Gastroesophageal sphincter (tissue), 4 donors: ENCODE measurements around the gene TAB2. TPM values are rescaled to one million over a fixed set of nuclear protein-coding genes. Genes with fewer than 3 reads are reported as not detected.

Experiments used
- ATAC-seq: fragments of 150-250 bp; one replicate; pipeline ENCODE4 v1.9.1; 2016; ENCODE audit warnings: mild to moderate bottlenecking, moderate library complexity
- H3K27ac ChIP-seq, 4 donors: fragments of 200-600 bp; sonication (generic) in 3 of 4; 1 replicate in 3 of 4; 2 replicates in 1 of 4; pipeline ENCODE4 v1.5.1; 2016 to 2019
- H3K27me3 ChIP-seq: fragments of 200-600 bp; sonication (generic); one replicate; pipeline ENCODE4 v1.5.1; 2019
- H3K36me3 ChIP-seq, 2 donors: fragments of 200-600 bp; sonication (generic); one replicate each; pipeline ENCODE4 v1.5.1; 2019; ENCODE audit warnings: control low read depth in 1 of 2
- H3K4me1 ChIP-seq, 3 donors: fragments of 200-600 bp; sonication (generic); 1 replicate in 2 of 3; 2 replicates in 1 of 3; pipeline ENCODE4 v1.5.1; 2016 to 2019; ENCODE audit warnings: control low read depth in 2 of 3
- H3K4me3 ChIP-seq, 2 donors: fragments of 200-600 bp; sonication (generic); one replicate each; pipeline ENCODE4 v1.5.1; 2019; ENCODE audit warnings: mild to moderate bottlenecking in 1 of 2, moderate library complexity in 1 of 2
- H3K9me3 ChIP-seq, 3 donors: fragments of 200-600 bp; sonication (generic); one replicate each; pipeline ENCODE4 v1.5.1; 2017 to 2019; ENCODE audit warnings: control low read depth in 2 of 3
- CTCF ChIP-seq, 4 experiments: fragments of 200-600 bp in 2 of 4; fragments of 450-650 bp in 2 of 4; sonication (generic) in 1 of 4; IDR thresholded peaks; one replicate each; pipeline ENCODE4 v1.5.1; 2017 to 2019; ENCODE audit warnings: antibody characterized with exemption in 4 of 4, mild to moderate bottlenecking in 2 of 4, moderate library complexity in 2 of 4
- EP300 ChIP-seq: sonication (generic); formaldehyde crosslinking; IDR thresholded peaks from one replicate; pipeline ENCODE4 v1.6.1; 2017; ENCODE audit warnings: antibody characterized with exemption, mild to moderate bottlenecking
- POLR2A ChIP-seq, 2 donors: fragments of 450-650 bp; IDR thresholded peaks; one replicate each; pipeline ENCODE4 v1.6.1; 2017; ENCODE audit warnings: antibody characterized with exemption in 2 of 2, mild to moderate bottlenecking in 2 of 2, moderate library complexity in 1 of 2
- POLR2AphosphoS5 ChIP-seq: sonication (generic); formaldehyde crosslinking; IDR thresholded peaks from one replicate; pipeline ENCODE4 v1.6.1; 2017; ENCODE audit warnings: antibody characterized with exemption
- WGBS, 2 donors: methylation state at CpG; one replicate each; pipeline ENCODE4 v1.1.5; 2018; ENCODE audit warnings: low coverage in 1 of 2; 5-methylcytosine and 5-hydroxymethylcytosine counted together
- total RNA-seq, 4 donors: library from RNA; depleted of rRNA; stranded (reverse); fragments of >200 nt; gene quantifications; one replicate each; pipeline ENCODE4 v1.1.0, GENCODE V29; 2016

The TAB2 gene
- total RNA-seq, 4 donors from 2014 or later = 69.5 to 111 (median 97.0) TPM

DNA sequence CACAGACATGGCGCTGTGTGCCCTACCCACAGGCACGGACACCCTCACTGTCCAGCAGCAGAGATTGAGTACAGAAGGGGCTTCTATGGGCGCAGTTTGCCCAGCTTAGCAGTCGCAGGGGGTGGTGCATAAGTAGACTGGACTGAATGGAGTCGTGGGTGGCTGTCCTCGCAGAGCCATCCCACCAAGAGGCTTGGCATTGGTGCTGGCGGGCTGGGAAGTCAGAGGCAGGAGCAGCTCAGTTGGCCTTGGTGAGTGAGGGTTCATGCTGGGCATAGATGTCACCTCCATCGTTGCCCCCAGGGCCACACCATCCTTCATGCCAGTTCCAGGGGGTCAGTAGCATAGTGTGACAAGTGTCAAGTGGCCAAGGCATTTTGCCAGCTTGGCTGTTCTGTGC lies 107.7 kb downstream of the TAB2 start:
- no CpG with 5 or more reads among the region's 8 CpGs for WGBS, 2 donors
- H3K4me1 ChIP-seq = peaks cover 0 to 13% (median 4%) of the 10 kb centered on the region in 3 donors
- H3K9me3 ChIP-seq = no peaks in the 10 kb centered on the region

GRCh38 chr6:149425754-149426153 lies 108.2 kb downstream of the TAB2 start:
- Histone ChIP-seq H3K9me3 (no peaks in the 10 kb centered on the region), H3K27me3 (no peaks in the 10 kb centered on the region), H3K36me3 (no peaks in the 10 kb centered on the region), H3K4me1 (peaks cover 0 to 13% (median 4%) of the 10 kb centered on the region in 3 donors), H3K4me3 (no peak overlapping the region), H3K27ac (no peak overlapping the region)
- TF ChIP-seq EP300 = no peak
- TF ChIP-seq CTCF (IDR thresholded peaks at IDR 0.05) = no peak
- no peak for TF ChIP-seq POLR2A (IDR thresholded peaks at IDR 0.05)
- no peak for TF ChIP-seq POLR2AphosphoS5
- ATAC-seq = no peak
- WGBS, 2 donors = 100% methylated on average over 1 to 2 of the region's 5 CpGs

More for the DNA sequence above, 107.7 kb downstream of the TAB2 start:
- no peak for ATAC-seq
- TF ChIP-seq CTCF (IDR thresholded peaks at IDR 0.05) (no peak), POLR2A (IDR thresholded peaks at IDR 0.05) (no peak), POLR2AphosphoS5 (no peak), EP300 (no peak)
- Histone ChIP-seq H3K27ac (no peak overlapping the region), H3K4me3 (no peak overlapping the region), H3K36me3 (no peaks in the 10 kb centered on the region), H3K27me3 (no peaks in the 10 kb centered on the region)

GRCh38 chr6:149428606-149429005 lies 111.1 kb downstream of the TAB2 start:
- no peaks in the 10 kb centered on the region for H3K36me3 ChIP-seq
- ATAC-seq = no peak
- no peaks in the 10 kb centered on the region for H3K27me3 ChIP-seq
- WGBS, 2 donors = 100% methylated on average over 1 of the region's 4 CpGs; no CpG with 5 or more reads in 1 of the 2 donors
- no peak overlapping the region for H3K27ac ChIP-seq
- TF ChIP-seq POLR2A (IDR thresholded peaks at IDR 0.05) (no peak), EP300 (no peak), CTCF (IDR thresholded peaks at IDR 0.05) (no peak), POLR2AphosphoS5 (no peak)
- peaks cover 0 to 16% (median 4%) of the 10 kb centered on the region in 3 donors for H3K4me1 ChIP-seq
- no peak overlapping the region for H3K4me3 ChIP-seq
- no peaks in the 10 kb centered on the region for H3K9me3 ChIP-seq

DNA sequence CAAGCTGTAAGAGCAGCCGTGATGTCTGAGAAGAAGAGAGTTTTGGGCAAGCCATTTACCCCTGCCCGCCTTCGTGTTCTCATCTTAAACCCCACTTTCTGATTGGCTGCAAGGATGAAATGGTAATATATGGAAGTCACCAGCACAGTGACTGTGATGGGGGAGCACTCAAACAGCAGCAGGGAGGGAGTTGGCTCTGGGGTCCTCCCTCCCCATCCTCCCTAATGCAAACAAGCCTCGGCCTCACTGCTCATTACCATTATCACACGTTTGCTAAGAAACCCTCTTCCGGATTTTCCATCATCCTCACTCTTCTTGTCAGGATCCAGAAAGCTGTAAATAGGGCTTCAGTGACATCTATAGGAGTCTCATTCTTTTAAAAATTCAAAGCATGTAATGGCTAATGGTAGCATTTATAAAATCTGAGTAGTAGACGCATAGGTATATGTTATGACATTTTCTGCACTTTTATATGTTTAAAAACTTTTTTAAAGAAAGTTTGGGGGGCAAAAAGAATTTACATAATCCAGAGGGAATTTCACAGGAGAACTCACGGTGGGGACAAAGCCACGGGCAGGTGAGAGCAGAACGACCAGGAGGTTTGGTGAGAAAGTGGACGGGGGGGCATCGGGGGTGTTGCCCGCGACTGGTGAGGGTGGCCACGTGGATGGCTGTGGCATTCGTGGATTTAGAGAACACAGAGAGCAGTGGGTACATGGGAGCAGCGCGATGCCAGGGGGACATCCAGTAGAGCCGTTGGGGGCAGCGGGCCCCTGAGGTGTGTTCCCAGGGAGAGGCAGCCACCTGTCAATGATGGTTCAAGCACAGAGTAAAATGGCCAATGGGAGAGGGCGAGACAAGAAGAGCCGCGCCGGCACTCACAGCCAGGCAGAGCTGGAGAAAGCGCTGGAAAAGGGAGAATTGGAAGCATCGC lies 112.2 kb downstream of the TAB2 start:
- H3K4me1 ChIP-seq = peaks cover 0 to 14% (median 0%) of the 10 kb centered on the region in 3 donors
- TF ChIP-seq POLR2A (IDR thresholded peaks at IDR 0.05) (no peak), POLR2AphosphoS5 (no peak), EP300 (no peak), CTCF (IDR thresholded peaks at IDR 0.05) (no peak)
- H3K27me3 ChIP-seq = no peaks in the 10 kb centered on the region
- H3K36me3 ChIP-seq = no peaks in the 10 kb centered on the region
- WGBS, 2 donors = 83 to 84% methylated on average over 14 to 26 of the region's 26 CpGs
- no peak for ATAC-seq
- no peaks in the 10 kb centered on the region for H3K9me3 ChIP-seq
- no peak overlapping the region for H3K27ac ChIP-seq
- no peak overlapping the region for H3K4me3 ChIP-seq
